Neural progenitor cell (in vitro differentiated cells): Measurements from ENCODE around the gene LAMTOR1. TPM values are rescaled to one million over a fixed set of nuclear protein-coding genes. Genes with fewer than 3 reads are reported as not detected.
A peak's percentile ranks its signal among the peaks of the same experiment; 100 is the strongest.

Experiments
- DNase-seq: peaks from one replicate; pipeline ENCODE4 v3.0.0-alpha.2; 2016; ENCODE audit warnings: low spot score
- H2AFZ ChIP-seq: fragments of 200-600 bp; sonication (generic); replicated peaks from 2 replicates; pipeline ENCODE4 v1.6.1; 2016; ENCODE audit warnings: antibody characterized with exemption
- H3F3A ChIP-seq: fragments of 200-600 bp; sonication (generic); 2 replicates; pipeline ENCODE4 v1.6.1; 2016; ENCODE audit warnings: antibody characterized with exemption, low read depth
- H3K27ac ChIP-seq: fragments of 200-600 bp; sonication (generic); 2 replicates; pipeline ENCODE4 v1.5.1; 2016; ENCODE audit warnings: mild to moderate bottlenecking
- H3K27me3 ChIP-seq: fragments of 200-600 bp; sonication (generic); 2 replicates; pipeline ENCODE4 v1.6.1; 2016; ENCODE audit warnings: mild to moderate bottlenecking, moderate library complexity
- H3K36me3 ChIP-seq: fragments of 200-600 bp; sonication (generic); 2 replicates; pipeline ENCODE4 v1.5.1; 2016
- H3K4me1 ChIP-seq: fragments of 200-600 bp; sonication (generic); 2 replicates; pipeline ENCODE4 v1.6.1; 2016; ENCODE audit warnings: mixed run types
- H3K4me2 ChIP-seq: fragments of 200-600 bp; sonication (generic); 2 replicates; pipeline ENCODE4 v1.6.1; 2016
- H3K4me3 ChIP-seq: fragments of 200-600 bp; sonication (generic); 2 replicates; pipeline ENCODE4 v1.5.1; 2016
- H3K79me2 ChIP-seq: fragments of 200-600 bp; sonication (generic); 2 replicates; pipeline ENCODE4 v1.6.1; 2016; ENCODE audit warnings: low read depth
- H3K9ac ChIP-seq: fragments of 200-600 bp; sonication (generic); 2 replicates; pipeline ENCODE4 v1.6.1; 2016
- H3K9me3 ChIP-seq: fragments of 200-600 bp; sonication (generic); 2 replicates; pipeline ENCODE4 v1.5.1; 2016; ENCODE audit warnings: low read depth
- H4K20me1 ChIP-seq: fragments of 200-600 bp; sonication (generic); 2 replicates; pipeline ENCODE4 v1.6.1; 2016; ENCODE audit warnings: low read depth
- H3K27ac Mint-ChIP-seq: 3 replicates; pipeline ENCODE4 v1.8.0; 2021; ENCODE audit warnings: mixed read lengths
- H3K27me3 Mint-ChIP-seq: 2 replicates; pipeline ENCODE4 v1.8.0; 2022; ENCODE audit warnings: low read depth, mild to moderate bottlenecking, inconsistent platforms, moderate library complexity, mixed read lengths; ENCODE audit not compliant: insufficient read depth
- H3K36me3 Mint-ChIP-seq: 3 replicates; pipeline ENCODE4 v1.8.0; 2021; ENCODE audit warnings: mixed read lengths
- H3K4me1 Mint-ChIP-seq: 3 replicates; pipeline ENCODE4 v1.8.0; 2021; ENCODE audit warnings: mixed read lengths
- H3K4me3 Mint-ChIP-seq: 3 replicates; pipeline ENCODE4 v1.8.0; 2021; ENCODE audit warnings: mild to moderate bottlenecking, moderate library complexity, mixed read lengths
- H3K9me3 Mint-ChIP-seq: 3 replicates; pipeline ENCODE4 v1.8.0; 2020; ENCODE audit warnings: mixed read lengths
- CTCF ChIP-seq: fragments of 200-600 bp; sonication (generic); IDR thresholded peaks from 2 replicates; pipeline ENCODE4 v1.5.1; 2017; ENCODE audit warnings: antibody characterized with exemption, mild to moderate bottlenecking
- EZH2 ChIP-seq: fragments of 200-600 bp; sonication (generic); IDR thresholded peaks from 2 replicates; pipeline ENCODE4 v1.6.1; 2017; ENCODE audit warnings: antibody characterized with exemption, mild to moderate bottlenecking, moderate library complexity
- EZH2phosphoT487 ChIP-seq: fragments of 200-600 bp; sonication (generic); IDR thresholded peaks from 2 replicates; pipeline ENCODE4 v1.6.1; 2017; ENCODE audit warnings: antibody characterized with exemption
- total RNA-seq: library from RNA; depleted of rRNA; stranded (reverse); fragments of >200 nt; gene quantifications from 2 replicates; pipeline ENCODE4 v1.2.3, GENCODE V29; 2015; ENCODE audit warnings: low replicate concordance

The LAMTOR1 gene
- total RNA-seq, 1 donor from 2014 or later: 41.6 TPM

- Mint-ChIP-seq H3K9me3 (no peaks in the 10 kb centered on the region), H3K27me3 (peaks cover 9% of the 10 kb centered on the region), H3K36me3 (peaks cover 10% of the 10 kb centered on the region), H3K4me1 (peaks cover 21% of the 10 kb centered on the region), H3K4me3 (no peak overlapping the region), H3K27ac (no peak overlapping the region)
- peaks cover 13% of the 10 kb centered on the region for H4K20me1 ChIP-seq
- no peak overlapping the region for H3K4me3 ChIP-seq
- H3K36me3 ChIP-seq: no peaks in the 10 kb centered on the region
- H3K4me2 ChIP-seq: no peak overlapping the region
- no peak overlapping the region for H3K9ac ChIP-seq
- peaks cover 3% of the 10 kb centered on the region for H3F3A ChIP-seq
- no peaks in the 10 kb centered on the region for H3K27me3 ChIP-seq
- no peak overlapping the region for H2AFZ ChIP-seq
- DNase-seq: no peak
- H3K4me1 ChIP-seq: peaks cover 9% of the 10 kb centered on the region
- no peak overlapping the region for H3K27ac ChIP-seq
- H3K9me3 ChIP-seq: no peaks in the 10 kb centered on the region
- TF ChIP-seq EZH2phosphoT487 (no peak), CTCF (no peak), EZH2 (no peak)
- H3K79me2 ChIP-seq: peaks cover 39% of the 10 kb centered on the region
Measured at GRCh38 chr11:72098741-72099140, 4.4 kb downstream of the LAMTOR1 start.

GRCh38 chr11:72091292-72091691 is 11.8 kb downstream of the LAMTOR1 start:
- H4K20me1 ChIP-seq: no peaks in the 10 kb centered on the region
- H3K36me3 Mint-ChIP-seq: peaks cover 3% of the 10 kb centered on the region
- no peak overlapping the region for H3K4me3 Mint-ChIP-seq
- H3K9ac ChIP-seq: no peak overlapping the region
- H3K36me3 ChIP-seq: no peaks in the 10 kb centered on the region
- H3K9me3 ChIP-seq: no peaks in the 10 kb centered on the region
- H3K27me3 ChIP-seq: no peaks in the 10 kb centered on the region
- TF ChIP-seq CTCF (peak; percentile 89), EZH2 (no peak)
- no peak overlapping the region for H3K4me3 ChIP-seq
- H3K79me2 ChIP-seq: no peaks in the 10 kb centered on the region
- peak overlapping the region; percentile 57 for H3K27ac Mint-ChIP-seq
- no peak overlapping the region for H3K27ac ChIP-seq
- no peaks in the 10 kb centered on the region for H3K9me3 Mint-ChIP-seq
- H3K4me1 ChIP-seq: peaks cover 2% of the 10 kb centered on the region
- H3K4me2 ChIP-seq: no peak overlapping the region
- H2AFZ ChIP-seq: no peak overlapping the region
- peaks cover 5% of the 10 kb centered on the region for H3K27me3 Mint-ChIP-seq
- H3F3A ChIP-seq: peaks cover 13% of the 10 kb centered on the region
- peak; percentile 88 for DNase-seq
- H3K4me1 Mint-ChIP-seq: peaks cover 5% of the 10 kb centered on the region

GRCh38 chr11:72088076-72088808 is 14.9 kb downstream of the LAMTOR1 start:
- H3K4me3 Mint-ChIP-seq: no peak overlapping the region

More at GRCh38 chr11:72088076-72088808, 14.9 kb downstream of the LAMTOR1 start:
- Histone ChIP-seq H3K79me2 (no peaks in the 10 kb centered on the region), H4K20me1 (no peaks in the 10 kb centered on the region), H3K4me3 (no peak overlapping the region), H3K27ac (no peak overlapping the region), H3K36me3 (no peaks in the 10 kb centered on the region), H3K4me2 (no peak overlapping the region), H2AFZ (no peak overlapping the region), H3K9me3 (no peaks in the 10 kb centered on the region), H3F3A (peaks cover 24% of the 10 kb centered on the region), H3K4me1 (peaks cover 9% of the 10 kb centered on the region), H3K27me3 (no peaks in the 10 kb centered on the region), H3K9ac (no peak overlapping the region)
- no peak for DNase-seq
- peaks cover 5% of the 10 kb centered on the region for H3K27me3 Mint-ChIP-seq
- H3K36me3 Mint-ChIP-seq: no peaks in the 10 kb centered on the region
- TF ChIP-seq EZH2 (no peak), EZH2phosphoT487 (no peak), CTCF (no peak)
- H3K9me3 Mint-ChIP-seq: no peaks in the 10 kb centered on the region
- peaks cover 10% of the 10 kb centered on the region for H3K4me1 Mint-ChIP-seq
- no peak overlapping the region for H3K27ac Mint-ChIP-seq
